HPDE6-E6E7 (cell line): Measurements from ENCODE around the gene OR10G8.
"Not testable (repeated sequence)": the region's sequence is repeated elsewhere in the genome, so short reads cannot be mapped to it uniquely, and the experiment has no call there.

Experiments used
- DNase-seq: peaks from one replicate; pipeline ENCODE4 v3.0.0; 2011; ENCODE audit warnings: missing footprints; ENCODE audit errors: extremely low spot score

Gene OR10G8

DNA sequence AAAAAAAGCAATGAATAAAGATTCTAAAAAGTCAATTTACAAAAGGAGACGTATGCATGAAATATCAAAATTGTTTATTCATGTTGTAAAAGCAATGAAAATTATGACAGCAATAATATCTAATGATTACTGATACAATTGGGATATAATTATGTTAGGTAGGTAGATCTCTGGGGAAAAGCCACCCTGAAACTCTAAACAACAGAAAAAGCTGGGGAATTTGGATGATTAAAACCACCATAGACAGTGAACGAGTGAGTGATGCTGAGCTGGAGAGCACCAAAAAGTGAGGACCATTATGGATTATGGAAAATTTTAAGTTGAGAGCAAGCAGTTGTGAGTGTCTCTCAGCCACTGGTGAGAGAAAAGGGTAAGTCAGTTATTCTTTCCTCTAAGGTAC is at the start of gene OR10G8:
Gene OR10G8, plus strand, starts transcription at position 301 of the 400 bp plus-strand sequence. CDS start 2,825 bp downstream, outside the sequence.
- DNase-seq, result no peak

GRCh38 chr11:123977731-123978347 is 48.8 kb upstream of the OR10G8 start, which contains the start of gene OR10S1:
Gene OR10S1 (minus strand): TSS chr11:123977781. CDS start chr11:123977664, 117 bp downstream.
- DNase-seq, result peak; percentile 35

DNA sequence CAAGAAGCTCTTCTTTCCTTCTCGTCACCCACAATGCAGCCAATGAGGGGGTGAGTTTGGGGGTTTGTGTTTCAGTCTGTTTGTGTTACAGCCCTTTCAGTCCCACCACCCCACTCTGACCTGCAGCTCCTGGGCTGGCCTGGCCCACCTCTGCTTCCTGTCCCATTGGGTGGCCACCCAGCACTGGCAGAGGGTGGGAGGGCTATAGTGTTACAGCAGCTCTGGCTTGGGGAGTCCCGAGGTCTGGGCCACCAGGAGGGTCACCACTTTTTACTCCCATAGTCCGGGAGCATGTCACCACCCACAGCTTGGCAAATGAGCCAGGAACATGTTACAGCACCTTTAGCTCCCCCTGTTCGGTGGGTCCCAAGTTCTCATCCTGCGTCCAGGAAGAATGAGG is 47.3 kb upstream of the OR10G8 start:
- no peak for DNase-seq

DNA sequence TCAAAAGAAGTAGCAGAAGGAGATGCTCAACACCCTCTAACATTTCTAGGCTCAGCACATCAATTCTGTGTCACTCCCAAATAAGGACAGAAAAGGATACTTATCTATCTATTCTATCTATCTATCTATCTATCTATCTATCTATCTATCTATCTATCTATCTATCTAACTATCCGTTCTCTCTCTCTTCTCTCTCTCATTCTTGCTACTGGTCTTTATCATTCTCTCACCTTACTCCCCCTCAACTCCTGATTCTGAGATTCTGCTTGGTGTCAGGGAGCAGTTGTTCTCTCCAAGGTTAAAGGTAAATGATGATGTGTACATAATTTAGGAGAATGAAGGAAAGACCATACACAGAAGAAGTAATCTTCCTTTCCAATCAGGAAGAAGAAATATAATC is 31.5 kb upstream of the OR10G8 start, which contains the start of gene OR10G6:
Gene OR10G6, minus strand, starts transcription at position 43 of the 400 bp plus-strand sequence. Its CDS starts 0 bp downstream, at position 43.
- DNase-seq, result no peak

DNA sequence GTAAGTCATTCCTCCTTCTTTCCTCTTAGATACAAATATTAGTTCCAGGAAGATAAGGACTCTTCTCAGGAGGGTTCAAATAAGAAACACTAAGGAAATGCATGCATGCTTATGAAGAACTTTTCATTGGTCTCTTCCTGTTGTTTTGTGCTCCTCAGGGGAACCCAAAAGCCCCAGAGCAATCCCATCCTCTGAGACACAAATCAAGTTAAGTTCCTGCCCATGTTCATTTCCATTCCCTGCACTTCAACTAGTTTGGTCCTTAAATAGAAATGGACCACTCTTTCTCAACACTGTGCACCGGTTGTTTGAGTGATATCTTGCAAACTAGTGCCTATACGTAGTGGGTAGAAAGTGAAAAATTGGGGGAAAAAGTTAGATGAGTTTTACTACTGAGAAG is 13.9 kb upstream of the OR10G8 start, which contains the start of gene OR10G4:
Gene OR10G4, plus strand, starts transcription at position 301 of the 400 bp plus-strand sequence. CDS start 2,578 bp downstream, outside the sequence.
- DNase-seq, result no peak

GRCh38 chr11:124015837-124016236 is 10.8 kb upstream of the OR10G8 start:
- not testable (repeated sequence) for DNase-seq

- no peak for DNase-seq
These were observed 10.1 kb downstream of the OR10G8 start for GRCh38 chr11:124036666-124037065.

GRCh38 chr11:124039557-124039956 is 13.0 kb downstream of the OR10G8 start:
- no peak for DNase-seq

DNA sequence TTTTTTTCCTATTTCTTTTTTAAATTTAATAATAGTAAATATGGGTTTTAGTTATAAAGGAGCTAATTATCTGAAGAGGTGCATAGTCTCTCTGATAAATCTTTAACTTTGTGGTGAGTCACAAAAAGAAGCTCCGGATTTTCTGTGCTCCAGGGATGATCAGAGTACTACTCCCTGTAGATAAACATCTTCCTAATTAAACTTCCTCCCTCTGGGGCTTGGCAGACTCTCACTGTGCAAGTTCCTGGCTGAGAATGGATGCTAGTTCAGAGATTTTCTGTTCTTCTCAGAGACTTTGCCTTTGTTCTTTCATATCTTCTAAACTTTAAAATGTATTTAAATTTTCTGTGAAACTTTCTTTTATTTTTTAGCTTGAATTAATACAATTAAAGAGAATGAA is 14.7 kb downstream of the OR10G8 start, which contains the start of gene OR10G7:
Gene OR10G7, minus strand, starts transcription at position 72 of the 400 bp plus-strand sequence. CDS start 2,324 bp downstream, outside the sequence.
- DNase-seq, result no peak

DNA sequence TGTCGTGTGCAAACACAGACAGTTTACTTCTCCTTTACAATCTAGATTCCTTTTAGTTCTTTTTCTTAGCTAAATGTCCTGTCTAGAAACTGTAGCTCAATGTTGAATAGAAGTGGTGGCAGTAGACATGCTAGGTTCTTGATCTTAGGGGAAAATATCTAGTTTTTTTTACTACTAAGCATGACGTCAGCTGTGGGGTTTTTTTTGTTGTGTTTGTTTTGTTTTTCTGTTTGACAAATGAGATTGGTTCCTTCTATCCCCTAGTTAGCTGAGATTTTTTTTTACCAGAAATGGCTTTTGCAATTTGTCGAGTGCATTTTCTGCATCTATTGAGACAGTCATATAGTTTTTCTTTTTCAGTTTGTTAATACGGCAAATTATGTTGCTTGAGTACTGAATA is 16.8 kb downstream of the OR10G8 start:
- DNase-seq, result no peak

GRCh38 chr11:124050748-124051147 is 24.1 kb downstream of the OR10G8 start:
- DNase-seq, result no peak

DNA sequence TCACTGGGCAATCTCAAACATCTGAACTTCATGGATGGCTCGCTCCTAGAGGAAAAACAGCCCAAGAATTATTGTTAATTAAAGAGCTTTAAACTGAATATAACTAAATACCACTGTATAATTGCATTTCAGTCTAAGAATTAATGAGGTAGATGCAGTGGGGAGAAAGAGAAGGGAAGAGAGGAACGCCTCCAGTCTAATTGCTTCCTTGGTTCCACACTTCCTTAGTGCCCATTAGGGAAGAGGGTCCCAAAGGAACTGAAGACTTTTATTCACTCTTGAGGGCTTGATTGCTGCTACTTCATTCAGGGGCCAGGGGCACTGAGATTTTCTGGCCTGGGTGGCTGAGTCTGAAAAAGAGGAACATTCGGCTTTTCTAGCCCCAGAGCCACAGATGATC is 26.4 kb downstream of the OR10G8 start:
- DNase-seq, result no peak

GRCh38 chr11:124068601-124069110 is 42.1 kb downstream of the OR10G8 start:
- no peak for DNase-seq

- DNase-seq, result no peak
These were observed 43.1 kb downstream of the OR10G8 start for GRCh38 chr11:124069429-124070401.

DNA sequence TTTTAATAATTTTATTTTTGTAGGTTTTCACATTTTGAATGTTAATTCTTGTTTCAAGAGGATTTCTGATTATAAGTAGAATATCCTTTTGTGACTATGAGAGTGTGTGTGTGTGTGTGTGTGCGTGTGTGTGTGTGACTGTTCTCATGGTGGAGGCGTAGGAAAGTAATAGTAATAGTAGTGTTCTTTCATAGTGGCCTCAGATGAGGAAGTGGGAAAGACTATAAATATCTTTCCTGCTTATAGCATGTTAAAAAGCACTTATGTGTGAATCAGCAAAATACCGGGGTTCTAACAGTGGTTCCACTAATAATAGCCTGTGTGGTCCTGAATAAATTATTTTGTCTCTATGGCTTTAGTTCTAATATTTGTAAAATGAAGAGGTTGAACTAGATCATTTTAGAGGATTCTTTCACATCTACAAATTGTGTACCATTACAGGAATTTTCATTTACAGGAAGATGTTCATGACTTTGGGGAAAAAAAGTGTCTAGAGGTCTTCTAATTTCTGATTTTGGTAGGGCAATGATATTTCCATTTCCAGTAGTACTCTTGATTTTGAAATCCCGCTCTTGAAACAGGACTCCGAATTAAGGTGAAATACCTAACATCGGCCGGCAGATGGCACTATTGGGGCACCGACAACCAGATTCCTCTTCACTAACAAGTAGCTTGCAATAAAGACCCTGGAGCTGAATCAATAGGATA is 44.5 kb downstream of the OR10G8 start:
- peak; percentile 34 for DNase-seq

DNA sequence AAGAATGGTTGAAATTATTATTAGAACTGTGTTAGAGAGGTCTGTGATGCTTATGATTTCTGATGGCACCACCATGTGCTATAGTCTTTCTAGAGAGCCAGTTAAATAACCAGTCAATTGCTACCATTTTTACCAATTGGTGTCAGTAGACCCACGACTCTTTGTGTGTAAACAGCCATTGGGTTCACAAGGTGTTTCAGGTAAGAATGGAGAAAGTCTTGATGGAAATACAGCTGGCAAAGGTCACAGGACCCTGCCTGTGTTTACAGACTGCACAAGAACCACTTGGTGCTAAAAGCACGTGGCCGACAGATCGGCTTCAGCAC is 45.0 kb downstream of the OR10G8 start:
- no peak for DNase-seq

DNA sequence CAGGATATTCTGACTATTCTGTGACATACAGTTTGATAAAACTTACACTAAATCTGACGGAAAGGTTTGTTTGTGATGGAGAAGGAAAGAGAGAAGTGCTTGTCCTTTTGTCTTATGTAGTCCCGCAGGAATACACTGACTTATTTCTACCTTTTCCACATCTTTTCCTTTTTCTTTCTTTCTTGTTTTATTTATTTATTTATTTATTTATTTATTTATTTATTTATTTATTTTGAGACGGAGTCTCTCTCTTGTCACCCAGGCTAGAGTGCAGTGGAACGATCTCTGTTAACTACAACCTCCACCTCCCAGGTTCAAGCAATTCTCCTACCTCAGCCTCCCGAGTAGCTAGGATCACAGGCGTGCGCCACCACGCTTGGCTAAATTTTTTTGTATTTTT is 45.5 kb downstream of the OR10G8 start:
- no peak for DNase-seq

- DNase-seq, result no peak
These were observed 48.0 kb downstream of the OR10G8 start for GRCh38 chr11:124074554-124074953.

DNA sequence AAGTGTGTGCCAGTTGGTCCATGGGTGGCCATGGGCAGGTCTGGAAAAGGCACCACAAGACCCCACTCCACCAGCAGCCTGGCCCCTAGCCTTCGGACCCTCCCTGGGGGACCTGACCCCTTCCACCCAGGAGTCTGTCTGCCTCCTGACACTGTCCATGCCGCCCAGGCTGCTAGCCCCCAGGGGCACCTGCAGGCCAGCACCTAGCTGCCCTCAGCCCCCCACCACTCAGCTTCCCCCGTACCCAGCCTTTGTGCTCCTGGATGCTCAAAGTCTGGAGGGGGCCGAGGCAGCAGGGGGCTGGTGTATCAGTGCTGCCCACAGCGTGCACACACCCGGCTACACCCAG is 48.9 kb downstream of the OR10G8 start:
- no peak for DNase-seq

GRCh38 chr11:124075841-124076651 is 49.4 kb downstream of the OR10G8 start:
- no peak for DNase-seq

- no peak for DNase-seq
These were observed 50.7 kb downstream of the OR10G8 start for GRCh38 chr11:124077266-124077665.
